SK-N-MC (cell line): ENCODE data around the gene LRRC4C.

Source experiments
- EZH2 ChIP-seq: fragments of 200-600 bp; sonication (generic); IDR thresholded peaks from one replicate; pipeline ENCODE4 v1.6.1; 2017; ENCODE audit warnings: antibody characterized with exemption
- FOXP2 ChIP-seq: optimal IDR thresholded peaks from 2 replicates; pipeline ENCODE3; 2011; ENCODE audit warnings: mild to moderate bottlenecking, moderate library complexity; ENCODE audit not compliant: insufficient read depth; ENCODE audit errors: extremely low read length, control extremely low read depth
- POLR2AphosphoS5 ChIP-seq: IDR thresholded peaks from 2 replicates; pipeline ENCODE4 v1.6.1; 2012; ENCODE audit warnings: mild to moderate bottlenecking, low read depth, low read length, borderline replicate concordance

DNA sequence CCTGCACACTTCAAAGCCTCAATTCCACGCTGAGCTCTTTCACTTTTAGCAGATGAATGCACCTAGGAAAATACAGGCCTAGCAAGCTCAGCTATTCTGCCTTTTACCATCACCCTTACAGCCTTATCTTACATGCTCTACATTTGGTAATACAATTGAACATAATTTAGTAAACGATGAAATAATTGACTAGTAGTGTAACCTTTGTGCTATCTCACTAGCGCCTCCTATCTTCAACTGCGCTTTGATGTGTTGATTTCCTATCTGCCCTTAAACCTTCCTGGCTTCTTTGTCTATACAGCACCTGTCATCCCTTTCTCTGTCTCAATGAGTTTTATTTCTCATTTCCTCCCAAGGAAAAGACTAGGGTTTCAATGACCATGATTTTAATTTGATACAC, 149.7 kb downstream of the LRRC4C start:
- TF ChIP-seq EZH2 (no peak), POLR2AphosphoS5 (no peak), FOXP2 (no peak)
